GM12892 (cell line): Measurements from ENCODE around the gene TPSB2.

ENCODE experiments used
- DNase-seq: peaks from one replicate; pipeline ENCODE4 v3.0.0; 2011; ENCODE audit not compliant: insufficient read length
- FAIRE-seq: peaks from 2 replicates; lab custom pipeline; 2011; peaks lifted over from hg19 to GRCh38; lab: Jason Lieb, UNC
- POLR2A ChIP-seq: IDR thresholded peaks from 2 replicates; pipeline ENCODE4 v1.6.1; 2011; ENCODE audit warnings: low read depth, low read length, control low read depth
- POLR2AphosphoS5 ChIP-seq: IDR thresholded peaks from 2 replicates; pipeline ENCODE4 v1.6.1; 2011; ENCODE audit warnings: low read depth, low read length, control low read depth
- TAF1 ChIP-seq: IDR thresholded peaks from 2 replicates; pipeline ENCODE4 v1.6.1; 2011; ENCODE audit warnings: low read depth, mild to moderate bottlenecking, control low read depth, low read length, borderline replicate concordance

The TPSB2 gene

DNA sequence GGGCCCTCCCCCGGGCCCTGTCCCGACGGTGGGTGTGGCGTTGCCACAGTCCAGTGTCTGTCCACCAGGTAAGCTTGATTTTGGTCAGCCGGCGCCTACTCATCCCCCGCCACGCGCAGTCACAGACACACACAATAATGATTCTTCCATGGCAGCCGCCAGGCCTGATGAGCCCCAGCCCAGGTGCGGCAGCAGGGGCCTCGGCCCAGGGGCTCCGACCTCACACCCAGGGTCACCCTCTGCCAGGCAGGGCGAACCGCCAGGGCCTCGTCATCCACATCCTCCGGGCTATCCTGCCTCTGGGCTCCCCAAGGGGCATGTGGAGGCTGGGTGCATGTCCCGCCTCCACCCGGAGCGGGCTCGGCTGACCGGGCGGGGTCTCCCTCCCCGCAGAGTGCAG is 12.5 kb downstream of the TPSB2 start:
- no peak for DNase-seq
- TF ChIP-seq TAF1 = no peak
- no peak for TF ChIP-seq POLR2A
- TF ChIP-seq POLR2AphosphoS5 = no peak
- FAIRE-seq = no peak

- no peak for FAIRE-seq
- TF ChIP-seq POLR2AphosphoS5 = no peak
- no peak for TF ChIP-seq TAF1
- no peak for TF ChIP-seq POLR2A
- DNase-seq = no peak
Observed at GRCh38 chr16:1216681-1217400, 13.1 kb downstream of the TPSB2 start.

GRCh38 chr16:1216296-1216619 is 13.7 kb downstream of the TPSB2 start:
- FAIRE-seq (no peak), DNase-seq (no peak)
- TF ChIP-seq POLR2AphosphoS5 (no peak), TAF1 (no peak), POLR2A (no peak)

GRCh38 chr16:1215574-1216295 is 14.2 kb downstream of the TPSB2 start:
- DNase-seq = no peak
- TF ChIP-seq POLR2A (no peak), TAF1 (no peak), POLR2AphosphoS5 (no peak)
- FAIRE-seq = no peak

- DNase-seq = no peak
- no peak for FAIRE-seq
Observed at GRCh38 chr16:1214719-1215118, 15.3 kb downstream of the TPSB2 start.

DNA sequence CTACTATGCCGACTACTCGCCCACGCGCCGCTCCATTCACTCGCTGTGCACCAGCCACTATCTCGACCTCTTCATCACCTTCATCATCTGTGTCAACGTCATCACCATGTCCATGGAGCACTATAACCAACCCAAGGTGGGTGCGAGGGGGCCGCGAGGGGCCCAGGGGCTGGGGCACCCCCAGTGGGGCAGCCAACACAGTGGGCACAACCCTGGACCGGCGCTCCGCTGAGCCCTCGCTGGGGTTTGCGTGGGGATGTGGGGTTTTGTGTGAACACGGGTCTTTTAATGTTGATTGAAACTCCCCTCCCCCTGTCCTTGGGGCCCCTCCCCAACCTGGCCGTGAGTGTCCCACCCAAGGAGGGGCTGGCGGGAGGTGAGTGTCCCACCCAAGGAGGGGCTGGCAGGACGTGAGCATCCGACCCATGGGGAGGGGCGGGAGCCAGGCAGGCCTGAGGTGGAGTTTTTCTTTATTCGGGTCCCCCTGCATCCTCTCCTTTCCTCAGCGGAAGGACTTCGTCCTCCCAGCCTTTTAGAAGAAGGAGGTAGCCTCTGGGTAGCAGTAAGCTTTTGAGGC is 16.1 kb downstream of the TPSB2 start:
- no peak for TF ChIP-seq POLR2A
- TF ChIP-seq TAF1 = no peak
- no peak for TF ChIP-seq POLR2AphosphoS5
- DNase-seq (no peak), FAIRE-seq (no peak)

More at GRCh38 chr16:1214719-1215118, 15.3 kb downstream of the TPSB2 start:
- TF ChIP-seq POLR2A = no peak
- TF ChIP-seq POLR2AphosphoS5 = no peak
- no peak for TF ChIP-seq TAF1

GRCh38 chr16:1213231-1213630 is 16.8 kb downstream of the TPSB2 start:
- TF ChIP-seq TAF1 (no peak), POLR2A (no peak), POLR2AphosphoS5 (no peak)
- DNase-seq (no peak), FAIRE-seq (no peak)

- FAIRE-seq (no peak), DNase-seq (no peak)
- TF ChIP-seq POLR2AphosphoS5 = no peak
- no peak for TF ChIP-seq POLR2A
- no peak for TF ChIP-seq TAF1
Observed at GRCh38 chr16:1212616-1213194, 17.3 kb downstream of the TPSB2 start.

DNA sequence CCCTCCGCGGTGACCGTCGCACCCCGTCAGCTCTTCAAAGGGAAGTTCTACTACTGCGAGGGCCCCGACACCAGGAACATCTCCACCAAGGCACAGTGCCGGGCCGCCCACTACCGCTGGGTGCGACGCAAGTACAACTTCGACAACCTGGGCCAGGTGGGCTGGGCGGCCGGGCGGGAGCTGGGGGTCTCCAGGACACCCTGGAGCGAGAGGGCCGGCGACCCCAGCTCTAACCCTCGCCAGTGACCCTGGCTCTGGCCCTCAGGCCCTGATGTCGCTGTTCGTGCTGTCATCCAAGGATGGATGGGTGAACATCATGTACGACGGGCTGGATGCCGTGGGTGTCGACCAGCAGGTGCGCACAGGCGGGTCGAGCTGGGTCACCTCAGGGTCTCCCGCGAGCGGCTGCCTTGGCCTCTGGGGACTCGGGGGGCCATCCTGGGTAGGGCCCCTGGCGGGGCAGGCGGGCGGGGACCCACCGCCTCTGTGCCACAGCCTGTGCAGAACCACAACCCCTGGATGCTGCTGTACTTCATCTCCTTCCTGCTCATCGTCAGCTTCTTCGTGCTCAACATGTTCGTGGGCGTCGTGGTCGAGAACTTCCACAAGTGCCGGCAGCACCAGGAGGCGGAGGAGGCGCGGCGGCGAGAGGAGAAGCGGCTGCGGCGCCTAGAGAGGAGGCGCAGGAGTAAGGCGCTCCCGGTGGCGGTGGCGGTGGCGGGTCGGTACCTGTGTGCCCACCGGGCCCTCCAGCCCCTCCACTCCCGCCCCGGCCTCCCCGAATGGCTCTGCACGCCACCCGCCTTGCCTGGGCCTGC is 18.3 kb downstream of the TPSB2 start:
- FAIRE-seq (no peak), DNase-seq (no peak)
- TF ChIP-seq POLR2AphosphoS5 = no peak
- no peak for TF ChIP-seq TAF1
- TF ChIP-seq POLR2A = no peak

GRCh38 chr16:1210461-1210860 is 19.5 kb downstream of the TPSB2 start:
- TF ChIP-seq TAF1 (no peak), POLR2AphosphoS5 (no peak), POLR2A (no peak)
- DNase-seq (no peak), FAIRE-seq (no peak)
